Putamen (tissue), 1 donor: Measurements from ENCODE around the gene LDLRAD4.
"Not testable (repeated sequence)": the region's sequence is repeated elsewhere in the genome, so short reads cannot be mapped to it uniquely, and the experiment has no call there.

Experiments used
- DNase-seq: peaks from one replicate; pipeline ENCODE4 v3.0.0-alpha.2; 2016; ENCODE audit warnings: low spot score

Gene LDLRAD4

GRCh38 chr18:13338318-13338717, 119.8 kb downstream of the LDLRAD4 start:
- no peak for DNase-seq

GRCh38 chr18:13339653-13340052, 121.1 kb downstream of the LDLRAD4 start:
- no peak for DNase-seq

GRCh38 chr18:13346449-13346848, 127.9 kb downstream of the LDLRAD4 start:
- not testable (repeated sequence) for DNase-seq

GRCh38 chr18:13353084-13353823, 134.7 kb downstream of the LDLRAD4 start:
- DNase-seq = no peak

GRCh38 chr18:13354402-13354801, 135.8 kb downstream of the LDLRAD4 start:
- no peak for DNase-seq

GRCh38 chr18:13356032-13356431, 137.5 kb downstream of the LDLRAD4 start:
- DNase-seq = no peak

GRCh38 chr18:13357289-13357688, 138.7 kb downstream of the LDLRAD4 start:
- DNase-seq = no peak

GRCh38 chr18:13359210-13359609, 140.7 kb downstream of the LDLRAD4 start:
- DNase-seq = no peak

- no peak for DNase-seq
Measured at GRCh38 chr18:13361431-13361830, 142.9 kb downstream of the LDLRAD4 start.

GRCh38 chr18:13362051-13362450, 143.5 kb downstream of the LDLRAD4 start:
- no peak for DNase-seq

- DNase-seq = no peak
Measured at GRCh38 chr18:13362607-13363006, 144.0 kb downstream of the LDLRAD4 start.

GRCh38 chr18:13363359-13363758, 144.8 kb downstream of the LDLRAD4 start:
- DNase-seq = no peak

GRCh38 chr18:13364721-13365205, 146.2 kb downstream of the LDLRAD4 start:
- no peak for DNase-seq

- DNase-seq = no peak
Measured at GRCh38 chr18:13366131-13366530, 147.6 kb downstream of the LDLRAD4 start.

GRCh38 chr18:13366541-13366940, 148.0 kb downstream of the LDLRAD4 start:
- DNase-seq = no peak

- DNase-seq = no peak
Measured at GRCh38 chr18:13366962-13367892, 148.7 kb downstream of the LDLRAD4 start.

GRCh38 chr18:13368080-13368813, 149.7 kb downstream of the LDLRAD4 start:
- no peak for DNase-seq

GRCh38 chr18:13369353-13369752, 150.8 kb downstream of the LDLRAD4 start:
- no peak for DNase-seq

- no peak for DNase-seq
Measured at GRCh38 chr18:13369756-13370510, 151.4 kb downstream of the LDLRAD4 start.

- DNase-seq = no peak
Measured at GRCh38 chr18:13370995-13371625, 152.6 kb downstream of the LDLRAD4 start.
